ENCODE measurements around the gene KRTAP2-3.

- TF ChIP-seq, protein P1, sequence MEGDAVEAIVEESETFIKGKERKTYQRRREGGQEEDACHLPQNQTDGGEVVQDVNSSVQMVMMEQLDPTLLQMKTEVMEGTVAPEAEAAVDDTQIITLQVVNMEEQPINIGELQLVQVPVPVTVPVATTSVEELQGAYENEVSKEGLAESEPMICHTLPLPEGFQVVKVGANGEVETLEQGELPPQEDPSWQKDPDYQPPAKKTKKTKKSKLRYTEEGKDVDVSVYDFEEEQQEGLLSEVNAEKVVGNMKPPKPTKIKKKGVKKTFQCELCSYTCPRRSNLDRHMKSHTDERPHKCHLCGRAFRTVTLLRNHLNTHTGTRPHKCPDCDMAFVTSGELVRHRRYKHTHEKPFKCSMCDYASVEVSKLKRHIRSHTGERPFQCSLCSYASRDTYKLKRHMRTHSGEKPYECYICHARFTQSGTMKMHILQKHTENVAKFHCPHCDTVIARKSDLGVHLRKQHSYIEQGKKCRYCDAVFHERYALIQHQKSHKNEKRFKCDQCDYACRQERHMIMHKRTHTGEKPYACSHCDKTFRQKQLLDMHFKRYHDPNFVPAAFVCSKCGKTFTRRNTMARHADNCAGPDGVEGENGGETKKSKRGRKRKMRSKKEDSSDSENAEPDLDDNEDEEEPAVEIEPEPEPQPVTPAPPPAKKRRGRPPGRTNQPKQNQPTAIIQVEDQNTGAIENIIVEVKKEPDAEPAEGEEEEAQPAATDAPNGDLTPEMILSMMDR (conservative IDR thresholded peaks at IDR 0.05; ENCODE audit: low read length): no peak
- no peak for TF ChIP-seq EZH2phosphoT487 (IDR thresholded peaks at IDR 0.05; ENCODE audit: borderline replicate concordance, low read depth, low read length)
Measured at GRCh38 chr17:41042953-41043352, 17.0 kb downstream of the KRTAP2-3 start.

All from OCI-LY7 (cell line).